ENCODE measurements around the gene CYP20A1.
"Not testable (repeated sequence)": the region's sequence is repeated elsewhere in the genome, so short reads cannot be mapped to it uniquely, and the experiment has no call there.

The CYP20A1 gene

DNA sequence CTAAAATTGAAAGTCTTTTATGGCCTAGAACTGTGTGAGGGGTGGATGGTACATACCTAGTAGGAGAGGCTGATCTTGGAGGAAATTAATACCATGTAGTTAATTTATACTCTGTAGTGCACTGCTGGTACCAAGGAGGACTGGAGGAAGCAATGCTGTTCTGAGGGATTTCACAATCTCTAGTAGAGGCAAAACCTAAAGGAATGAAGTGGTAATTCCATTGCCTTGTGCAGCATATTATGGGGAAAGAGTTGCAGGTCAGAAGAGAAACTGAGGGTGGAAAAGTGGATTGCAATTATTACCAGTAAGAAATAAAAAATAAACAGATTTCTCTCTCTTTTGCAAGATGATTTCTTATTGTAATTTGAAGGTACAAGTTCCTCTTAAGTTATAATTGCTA, 91.6 kb downstream of the CYP20A1 start:
- TF ChIP-seq, protein P1, sequence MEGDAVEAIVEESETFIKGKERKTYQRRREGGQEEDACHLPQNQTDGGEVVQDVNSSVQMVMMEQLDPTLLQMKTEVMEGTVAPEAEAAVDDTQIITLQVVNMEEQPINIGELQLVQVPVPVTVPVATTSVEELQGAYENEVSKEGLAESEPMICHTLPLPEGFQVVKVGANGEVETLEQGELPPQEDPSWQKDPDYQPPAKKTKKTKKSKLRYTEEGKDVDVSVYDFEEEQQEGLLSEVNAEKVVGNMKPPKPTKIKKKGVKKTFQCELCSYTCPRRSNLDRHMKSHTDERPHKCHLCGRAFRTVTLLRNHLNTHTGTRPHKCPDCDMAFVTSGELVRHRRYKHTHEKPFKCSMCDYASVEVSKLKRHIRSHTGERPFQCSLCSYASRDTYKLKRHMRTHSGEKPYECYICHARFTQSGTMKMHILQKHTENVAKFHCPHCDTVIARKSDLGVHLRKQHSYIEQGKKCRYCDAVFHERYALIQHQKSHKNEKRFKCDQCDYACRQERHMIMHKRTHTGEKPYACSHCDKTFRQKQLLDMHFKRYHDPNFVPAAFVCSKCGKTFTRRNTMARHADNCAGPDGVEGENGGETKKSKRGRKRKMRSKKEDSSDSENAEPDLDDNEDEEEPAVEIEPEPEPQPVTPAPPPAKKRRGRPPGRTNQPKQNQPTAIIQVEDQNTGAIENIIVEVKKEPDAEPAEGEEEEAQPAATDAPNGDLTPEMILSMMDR (IDR thresholded peaks at IDR 0.05; ENCODE audit: borderline replicate concordance, insufficient read depth, low read depth, low read length) = no peak
- H3K4me3 ChIP-seq (ENCODE audit: low read depth, low read length) = no peak overlapping the region

DNA sequence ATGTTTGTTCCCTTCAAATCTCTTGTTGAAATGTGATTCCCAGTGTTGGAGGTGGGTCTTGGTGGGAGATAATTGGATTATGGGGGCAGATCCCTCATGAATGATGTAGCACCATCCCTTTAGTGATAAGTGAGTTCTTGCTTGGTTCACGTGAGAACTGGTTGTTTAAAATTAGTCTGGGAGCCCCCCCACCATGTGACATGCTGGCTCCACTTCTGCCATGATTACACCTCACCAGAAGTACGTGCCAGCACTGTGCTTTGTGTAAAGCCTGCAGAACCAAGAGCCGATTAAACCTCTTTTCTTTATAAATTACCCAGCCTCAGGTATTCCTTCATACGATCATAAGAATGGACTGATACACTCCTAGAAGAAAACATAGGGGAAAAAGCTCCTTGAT, 99.5 kb downstream of the CYP20A1 start:
- H3K4me3 ChIP-seq (ENCODE audit: low read depth, low read length) = no peak overlapping the region
- TF ChIP-seq, protein P1 (IDR thresholded peaks at IDR 0.05; ENCODE audit: borderline replicate concordance, insufficient read depth, low read depth, low read length) = no peak

DNA sequence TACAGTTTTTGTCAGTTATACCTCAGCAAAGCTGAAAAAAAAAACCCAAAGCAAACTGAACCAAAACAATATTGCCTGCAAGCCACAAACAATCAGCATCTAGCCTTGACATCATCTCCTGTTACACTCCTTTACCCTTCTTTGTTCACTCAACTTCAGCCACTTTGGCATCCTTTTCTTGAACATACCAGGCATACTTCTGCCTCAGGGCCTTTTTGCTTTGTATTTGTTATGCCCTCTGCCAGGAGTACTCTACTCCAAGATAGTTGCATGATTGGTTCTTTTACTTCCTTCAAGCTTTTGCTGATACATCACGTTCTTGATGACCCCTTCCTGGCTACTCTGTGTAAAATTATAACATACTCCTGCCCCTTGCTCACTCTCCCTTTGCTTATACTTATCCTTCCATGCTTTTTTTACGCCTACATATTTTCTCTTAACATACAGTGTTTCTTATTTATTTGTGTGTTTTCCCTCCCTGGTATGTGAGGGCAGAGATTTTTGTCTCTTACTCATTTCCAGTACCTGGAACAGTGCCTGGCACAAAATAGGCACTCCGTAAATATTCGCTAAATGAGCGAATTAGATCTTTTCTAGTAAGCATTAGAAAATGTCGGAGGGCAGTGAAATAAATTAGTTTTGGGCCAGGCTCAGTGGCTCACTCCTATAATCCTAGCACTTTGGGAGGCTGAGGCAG, 102.1 kb downstream of the CYP20A1 start:
- TF ChIP-seq, protein P1 (IDR thresholded peaks at IDR 0.05; ENCODE audit: borderline replicate concordance, insufficient read depth, low read depth, low read length) = no peak
- H3K4me3 ChIP-seq (ENCODE audit: low read depth, low read length) = no peak overlapping the region

DNA sequence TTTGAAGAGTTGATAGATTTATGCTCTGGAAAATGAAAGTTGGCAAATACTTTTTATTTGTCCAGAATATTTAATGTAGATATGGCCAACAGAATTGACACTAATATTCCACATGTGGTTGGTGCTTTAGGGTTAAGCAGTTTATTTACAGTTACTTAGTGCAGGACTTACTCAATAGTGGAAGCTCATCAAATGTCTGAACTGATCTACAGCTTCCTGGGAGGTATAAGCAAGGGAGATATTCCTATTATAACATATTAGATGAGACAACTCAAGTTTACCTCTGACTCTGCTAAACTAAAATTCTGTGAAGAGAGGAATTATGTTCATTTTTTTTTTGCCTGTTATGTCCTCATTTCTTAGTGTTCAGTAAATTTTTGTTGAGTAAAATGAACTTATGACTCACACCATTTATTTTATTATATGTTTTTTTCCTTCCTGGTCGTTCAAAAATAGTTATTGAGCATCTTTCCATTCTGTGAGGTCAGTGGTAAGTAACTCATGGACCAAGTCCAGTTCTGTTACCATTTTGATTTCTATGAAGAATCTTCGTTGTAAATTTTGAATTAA, 103.0 kb downstream of the CYP20A1 start:
- TF ChIP-seq, protein P1 (IDR thresholded peaks at IDR 0.05; ENCODE audit: borderline replicate concordance, insufficient read depth, low read depth, low read length) = no peak
- no peak overlapping the region for H3K4me3 ChIP-seq (ENCODE audit: low read depth, low read length)

DNA sequence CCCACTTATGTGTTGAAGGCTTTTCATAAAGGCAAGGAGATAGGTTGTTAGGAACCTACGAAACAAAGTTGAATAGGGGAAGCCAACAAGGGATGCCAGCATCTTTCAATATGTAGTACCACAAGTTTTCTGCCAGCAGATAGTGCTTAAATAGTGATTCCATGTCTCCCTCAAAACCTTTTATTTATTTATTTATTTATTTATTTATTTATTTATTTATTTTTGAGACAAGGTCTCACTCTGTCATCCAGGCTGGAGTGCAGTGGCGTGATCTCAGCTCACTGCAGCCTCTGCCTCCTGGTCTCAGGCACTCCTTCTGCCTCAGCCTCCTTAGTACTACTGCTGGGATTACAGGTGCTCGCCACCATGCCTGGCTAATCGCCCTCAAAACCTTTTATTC, 103.6 kb downstream of the CYP20A1 start:
- H3K4me3 ChIP-seq (ENCODE audit: low read depth, low read length) = not testable (repeated sequence)

DNA sequence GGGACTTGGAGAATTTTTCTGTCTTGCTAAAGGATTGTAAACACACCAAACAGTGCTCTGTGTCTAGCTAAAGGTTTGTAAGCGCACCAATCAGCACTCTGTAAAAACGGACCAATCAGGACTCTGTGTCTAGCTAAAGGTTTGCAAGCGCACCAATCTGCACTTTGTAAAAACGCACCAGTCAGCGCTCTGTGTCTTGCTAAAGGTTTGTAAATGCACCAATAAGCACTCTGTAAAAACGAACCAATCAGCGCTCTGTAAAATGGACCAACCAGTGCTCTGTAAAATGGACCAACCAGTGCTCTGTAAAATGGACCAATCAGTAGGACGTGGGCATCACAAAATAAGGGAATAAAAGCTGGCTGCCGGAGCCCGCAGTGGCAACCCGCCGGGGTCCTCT, 105.8 kb downstream of the CYP20A1 start:
- no peak overlapping the region for H3K4me3 ChIP-seq (ENCODE audit: low read depth, low read length)
- TF ChIP-seq, protein P1 (IDR thresholded peaks at IDR 0.05; ENCODE audit: borderline replicate concordance, insufficient read depth, low read depth, low read length) = no peak

DNA sequence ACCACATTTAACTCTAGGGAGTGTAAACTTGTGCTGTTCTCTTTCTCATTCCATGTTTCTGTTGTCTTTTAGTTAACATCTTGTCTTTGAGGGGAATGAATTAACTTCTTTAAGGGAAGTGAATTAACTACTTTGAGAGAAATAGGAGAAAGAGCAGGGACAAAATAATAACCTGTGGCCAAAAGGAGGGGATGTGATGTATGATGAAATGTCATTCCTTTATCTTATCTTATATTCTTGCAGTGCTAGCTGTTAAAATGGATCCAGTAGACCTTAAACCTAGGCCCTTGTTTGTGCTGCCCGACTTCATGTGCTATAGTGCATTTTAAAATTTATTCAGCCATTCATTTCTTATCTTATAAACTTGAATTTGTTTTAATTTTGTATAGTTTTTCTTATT, 107.8 kb downstream of the CYP20A1 start:
- H3K4me3 ChIP-seq (ENCODE audit: low read depth, low read length) = no peak overlapping the region
- TF ChIP-seq, protein P1 (IDR thresholded peaks at IDR 0.05; ENCODE audit: borderline replicate concordance, insufficient read depth, low read depth, low read length) = no peak

Measured in GM12875 (cell line).